GM12891 (cell line): ENCODE results near the gene NCKAP1.

Source experiments
- PAX5 ChIP-seq: IDR thresholded peaks from 2 replicates; pipeline ENCODE4 v1.6.1; 2011; ENCODE audit warnings: low read length, moderate library complexity, mild to moderate bottlenecking; ENCODE audit not compliant: insufficient read depth, severe bottlenecking
- POLR2A ChIP-seq: IDR thresholded peaks from 2 replicates; pipeline ENCODE4 v1.6.1; 2011; ENCODE audit warnings: low read depth, low read length, control low read depth
- POLR2AphosphoS5 ChIP-seq: IDR thresholded peaks from 2 replicates; pipeline ENCODE4 v1.6.1; 2011; ENCODE audit warnings: low read depth, low read length, control low read depth
- SPI1 ChIP-seq: IDR thresholded peaks from 2 replicates; pipeline ENCODE4 v1.6.1; 2011; ENCODE audit warnings: low read depth, low read length, control low read depth
- TAF1 ChIP-seq: IDR thresholded peaks from 2 replicates; pipeline ENCODE4 v1.6.1; 2011; ENCODE audit warnings: low read depth, low read length, control low read depth

GRCh38 chr2:182913064-182913463 is 125.2 kb downstream of the NCKAP1 start:
- TF ChIP-seq POLR2AphosphoS5 (no peak), POLR2A (no peak), SPI1 (no peak), TAF1 (no peak), PAX5 (no peak)
